H1 (cell line): ENCODE results near the gene DPPA4. TPM values are rescaled to one million over a fixed set of nuclear protein-coding genes. Genes with fewer than 3 reads are reported as not detected.

Experiments
- ATF2 ChIP-seq: IDR thresholded peaks from 2 replicates; pipeline ENCODE4 v1.6.1; 2012; ENCODE audit warnings: low read length, inconsistent platforms
- ATF3 ChIP-seq: IDR thresholded peaks from 2 replicates; pipeline ENCODE4 v1.6.1; 2011; ENCODE audit warnings: low read depth, mild to moderate bottlenecking, low read length; ENCODE audit not compliant: insufficient read depth
- BRCA1 ChIP-seq: IDR thresholded peaks from 2 replicates; pipeline ENCODE4 v1.6.1; 2012; ENCODE audit warnings: low read depth, low read length, improper control_type of control experiment
- CHD1 ChIP-seq: IDR thresholded peaks from 2 replicates; pipeline ENCODE4 v1.6.1; 2012; ENCODE audit warnings: low read depth, low read length, improper control_type of control experiment
- CREB1 ChIP-seq: IDR thresholded peaks from 2 replicates; pipeline ENCODE4 v1.6.1; 2012; ENCODE audit warnings: inconsistent platforms
- EGR1 ChIP-seq: IDR thresholded peaks from 2 replicates; pipeline ENCODE4 v1.6.1; 2011; ENCODE audit warnings: low read depth, low read length, borderline replicate concordance
- EZH2 ChIP-seq: fragments of 200-600 bp; sonication (generic); IDR thresholded peaks from 2 replicates; pipeline ENCODE4 v1.7.1; 2012; ENCODE audit warnings: low read depth, mild to moderate bottlenecking, moderate library complexity, low read length, inconsistent platforms; ENCODE audit not compliant: severe bottlenecking
- FOSL1 ChIP-seq: IDR thresholded peaks from 2 replicates; pipeline ENCODE4 v1.6.1; 2011; ENCODE audit warnings: mild to moderate bottlenecking, low read depth, low read length, moderate library complexity; ENCODE audit not compliant: insufficient read depth
- HDAC2 ChIP-seq, 2 experiments: fragments of 300-600 bp in 1 of 2; sonication (generic) in 1 of 2; IDR thresholded peaks; 2 replicates each; pipeline ENCODE4 v1.6.1; 2011 to 2012; ENCODE audit warnings: low read depth in 2 of 2, low read length in 2 of 2, mild to moderate bottlenecking in 2 of 2, moderate library complexity in 2 of 2, borderline replicate concordance in 1 of 2, inconsistent platforms in 1 of 2
- JUND ChIP-seq: IDR thresholded peaks from 2 replicates; pipeline ENCODE4 v1.6.1; 2011; ENCODE audit warnings: mild to moderate bottlenecking, improper control_type of control experiment, low read length
- KDM5A ChIP-seq: fragments of 200-600 bp; IDR thresholded peaks from 2 replicates; pipeline ENCODE4 v1.7.1; 2012; ENCODE audit warnings: mild to moderate bottlenecking, low read length, inconsistent platforms, mixed read lengths
- NANOG ChIP-seq: IDR thresholded peaks from 2 replicates; pipeline ENCODE4 v1.6.1; 2011; ENCODE audit warnings: low read length, low read depth, mild to moderate bottlenecking, inconsistent platforms; ENCODE audit not compliant: insufficient read depth, poor library complexity, severe bottlenecking
- POLR2AphosphoS5 ChIP-seq: IDR thresholded peaks from 2 replicates; pipeline ENCODE4 v1.6.1; 2011; ENCODE audit warnings: low read depth, low read length
- RNF2 ChIP-seq: fragments of 200-900, 300-1000 bp; sonication (generic); IDR thresholded peaks from 2 replicates; pipeline ENCODE4 v1.7.1; 2016; ENCODE audit warnings: borderline replicate concordance, low read depth, mild to moderate bottlenecking, antibody characterized with exemption, low read length; ENCODE audit not compliant: poor library complexity, severe bottlenecking; ENCODE audit errors: missing control alignments
- SIN3A ChIP-seq, 2 experiments: IDR thresholded peaks in 1 of 2; conservative IDR thresholded peaks in 1 of 2; 2 replicates each; pipeline ENCODE4 v1.6.1; 2011 to 2012; ENCODE audit warnings: low read length in 2 of 2, improper control_type of control experiment in 1 of 2, low read depth in 1 of 2, mild to moderate bottlenecking in 1 of 2
- SIRT6 ChIP-seq: IDR thresholded peaks from one replicate; pipeline ENCODE4 v1.7.1; 2012; ENCODE audit warnings: low read length, inconsistent platforms
- SIX5 ChIP-seq: IDR thresholded peaks from 2 replicates; pipeline ENCODE4 v1.6.1; 2011; ENCODE audit warnings: mild to moderate bottlenecking, low read depth, low read length
- SP1 ChIP-seq: IDR thresholded peaks from 2 replicates; pipeline ENCODE4 v1.6.1; 2011; ENCODE audit warnings: low read depth, low read length
- SUZ12 ChIP-seq: fragments of 200-600 bp; sonication (generic); IDR thresholded peaks from 2 replicates; pipeline ENCODE4 v1.6.1; 2012; ENCODE audit warnings: mild to moderate bottlenecking, inconsistent platforms, low read length, moderate library complexity, mixed read lengths
- TAF1 ChIP-seq: IDR thresholded peaks from 2 replicates; pipeline ENCODE4 v1.6.1; 2011; ENCODE audit warnings: mild to moderate bottlenecking, low read depth, low read length
- TCF12 ChIP-seq: IDR thresholded peaks from 2 replicates; pipeline ENCODE4 v1.6.1; 2011; ENCODE audit warnings: low read depth, mild to moderate bottlenecking, low read length
- polyA plus RNA-seq, 7 experiments: library from polyadenylated mRNA; depleted of rRNA in 3 of 7; stranded (reverse) in 5 of 7; unstranded in 2 of 7; fragments of >200 nt in 5 of 7; fragments of 200-250 nt in 2 of 7; gene quantifications; 1 replicate in 5 of 7; 2 replicates in 1 of 7; 4 replicates in 1 of 7; pipeline versions ENCODE4 v1.2.1 to v1.2.3, GENCODE V29; 2011 to 2013; ENCODE audit warnings: missing spikeins in 2 of 7, mixed read lengths in 2 of 7
- total RNA-seq: library from RNA; stranded (reverse); fragmentation: NEBNext Ultra II Directional; extraction: Animal tissue kit (Norgen Biotek cat#: 25700); gene quantifications from 2 replicates; pipeline ENCODE4 v1.2.1, GENCODE V29; 2021

Gene DPPA4
- total and polyA plus RNA-seq, 2 of the 8 experiments (the other 6 are each of a cell fraction or from before 2014, with no cell fraction given) = 424 to 772 TPM

- TF ChIP-seq ATF2 (no peak), KDM5A (no peak), HDAC2 (IDR thresholded peaks at IDR 0.05; ENCODE audit: borderline replicate concordance in 1 of 2, low read depth in 2 of 2, low read length in 2 of 2) (peak; percentile 53 to 95; a peak in 2 of 4 replicates), SIX5 (no peak), TAF1 (no peak), FOSL1 (no peak), JUND (no peak), EZH2 (no peak), CREB1 (peak; percentile 39; the same call in 1 of the 2 replicates), CHD1 (no peak), SUZ12 (no peak), RNF2 (no peak), SIRT6 (no peak), SP1 (0 out of 2 replicates have a peak, but pooled peaks have one; percentile 18), TCF12 (no peak), BRCA1 (no peak), SIN3A (conservative IDR thresholded peaks at IDR 0.05 in 1 of 2, IDR thresholded peaks at IDR 0.05 in 1 of 2; ENCODE audit: low read depth in 1 of 2, low read length in 2 of 2) (peak; percentile 99), ATF3 (no peak), EGR1 (no peak), NANOG (peak; percentile 88), POLR2AphosphoS5 (peak; percentile 48; the same call in 1 of the 2 replicates)
Measured at GRCh38 chr3:109355625-109356441, 18.5 kb upstream of the DPPA4 start (continued).
